Measurements from ENCODE around the gene CACNA1C.

Gene CACNA1C

GRCh38 chr12:2439332-2440100, 386.7 kb downstream of the CACNA1C start:
- no peak for DNase-seq

- no peak for DNase-seq
Observed at GRCh38 chr12:2443776-2444175, 391.0 kb downstream of the CACNA1C start.

GRCh38 chr12:2445968-2446367, 393.2 kb downstream of the CACNA1C start:
- no peak for DNase-seq

- no peak for DNase-seq
Observed at GRCh38 chr12:2447861-2448260, 395.1 kb downstream of the CACNA1C start.

GRCh38 chr12:2449586-2449985, 396.8 kb downstream of the CACNA1C start:
- no peak for DNase-seq

GRCh38 chr12:2450553-2450952, 397.8 kb downstream of the CACNA1C start:
- no peak for DNase-seq

- no peak for DNase-seq
Observed at GRCh38 chr12:2451025-2451424, 398.2 kb downstream of the CACNA1C start.

GRCh38 chr12:2451497-2451896, 398.7 kb downstream of the CACNA1C start:
- DNase-seq = no peak

- no peak for DNase-seq
Observed at GRCh38 chr12:2453076-2453760, 400.4 kb downstream of the CACNA1C start.

GRCh38 chr12:2453761-2454090, 400.9 kb downstream of the CACNA1C start:
- no peak for DNase-seq

GRCh38 chr12:2454601-2455177, 401.9 kb downstream of the CACNA1C start:
- DNase-seq = no peak

- DNase-seq = no peak
Observed at GRCh38 chr12:2455410-2455809, 402.6 kb downstream of the CACNA1C start.

- no peak for DNase-seq
Observed at GRCh38 chr12:2456122-2456812, 403.5 kb downstream of the CACNA1C start.

GRCh38 chr12:2456813-2457186, 404.0 kb downstream of the CACNA1C start:
- no peak for DNase-seq

GRCh38 chr12:2457215-2457932, 404.6 kb downstream of the CACNA1C start:
- DNase-seq = no peak

GRCh38 chr12:2457933-2458414, 405.2 kb downstream of the CACNA1C start:
- no peak for DNase-seq

- no peak for DNase-seq
Observed at GRCh38 chr12:2460051-2460670, 407.4 kb downstream of the CACNA1C start.

GRCh38 chr12:2461046-2461445, 408.3 kb downstream of the CACNA1C start:
- DNase-seq = no peak

GRCh38 chr12:2461645-2462044, 408.9 kb downstream of the CACNA1C start:
- no peak for DNase-seq

- no peak for DNase-seq
Observed at GRCh38 chr12:2462087-2462486, 409.3 kb downstream of the CACNA1C start.

GRCh38 chr12:2463719-2464118, 410.9 kb downstream of the CACNA1C start:
- no peak for DNase-seq

- no peak for DNase-seq
Observed at GRCh38 chr12:2465681-2466080, 412.9 kb downstream of the CACNA1C start.

All from stimulated activated naive CD4-positive, alpha-beta T cell treated with Interleukin-2 at 50 U/mL for 16 hours (primary cell).